ENCODE results near the gene PNLIPRP2. TPM values are rescaled to one million over a fixed set of nuclear protein-coding genes. Genes with fewer than 3 reads are reported as not detected.

PNLIPRP2 gene
- total and polyA plus RNA-seq, 2 of the 8 experiments (the other 6 are each of a cell fraction or from before 2014, with no cell fraction given) = 0.11 TPM; not detected in 1

GRCh38 chr10:116684781-116685180 lies 64.0 kb downstream of the PNLIPRP2 start:
- Histone ChIP-seq H3K18ac (ENCODE audit: extremely low read depth, low read length) (no peak overlapping the region), H3K36me3 (ENCODE audit: control insufficient read depth in 2 of 4, insufficient read depth in 4 of 4, low read length in 3 of 4) (no peaks in the 10 kb centered on the region), H3K9ac (replicated peaks in 1 of 4; ENCODE audit: extremely low read depth in 1 of 4, low read depth in 3 of 4, low read length in 3 of 4) (no peak overlapping the region), H3K14ac (ENCODE audit: insufficient read length) (no peak overlapping the region), H4K91ac (replicated peaks; ENCODE audit: insufficient read length, low read length) (no peak overlapping the region), H3K4me2 (ENCODE audit: insufficient read depth in 1 of 2, low read depth in 2 of 2, low read length in 2 of 2) (no peak overlapping the region), H3K4me3 (ENCODE audit: extremely low read depth in 1 of 4, insufficient read depth in 2 of 4, low read depth in 3 of 4, low read length in 4 of 4) (no peak overlapping the region), H3K23ac (ENCODE audit: insufficient read length) (no peak overlapping the region), H3K56ac (replicated peaks; ENCODE audit: insufficient read length, low read depth, low read length) (no peak overlapping the region), H3K27ac (ENCODE audit: low read depth, low read length) (no peak overlapping the region), H2BK20ac (ENCODE audit: low read length) (no peak overlapping the region), H3K9me3 (ENCODE audit: insufficient read depth in 2 of 2, low read depth in 1 of 2, low read length in 1 of 2) (no peaks in the 10 kb centered on the region), H3K4me1 (replicated peaks in 1 of 4; ENCODE audit: control insufficient read depth in 3 of 4, insufficient read depth in 4 of 4, low read length in 3 of 4) (peaks cover 0 to 10% (median 0%) of the 10 kb centered on the region in 4 experiments; a peak in 2 of 7 replicates), H4K20me1 (replicated peaks in 1 of 2; ENCODE audit: control insufficient read depth in 1 of 2, insufficient read depth in 2 of 2, low read length in 2 of 2) (no peaks in the 10 kb centered on the region), H3K23me2 (ENCODE audit: low read depth, low read length) (no peaks in the 10 kb centered on the region), H3K27me3 (replicated peaks in 1 of 4; ENCODE audit: control insufficient read depth in 3 of 4, extremely low read depth in 1 of 4, insufficient read depth in 3 of 4, low read length in 3 of 4) (no peaks in the 10 kb centered on the region; a peak in 1 of 7 replicates), H4K5ac (ENCODE audit: insufficient read length, low read depth, low read length) (no peak overlapping the region), H2AFZ (ENCODE audit: low read length) (no peak overlapping the region), H2BK120ac (replicated peaks; ENCODE audit: low read depth, low read length) (no peak overlapping the region), H3K79me1 (ENCODE audit: low read depth, low read length) (no peaks in the 10 kb centered on the region), H2BK12ac (ENCODE audit: low read depth, low read length) (no peak overlapping the region), H2BK5ac (ENCODE audit: low read depth, low read length) (no peak overlapping the region), H2AK5ac (ENCODE audit: low read depth, low read length) (no peak overlapping the region), H3K79me2 (ENCODE audit: control insufficient read depth in 1 of 2, insufficient read depth in 2 of 2, low read length in 2 of 2) (no peaks in the 10 kb centered on the region), H3K4ac (replicated peaks; ENCODE audit: insufficient read length, low read depth, low read length) (no peak overlapping the region), H2BK15ac (ENCODE audit: low read length) (no peak overlapping the region), H4K8ac (ENCODE audit: extremely low read depth, insufficient read depth, low read length) (no peak overlapping the region)
- ChIA-PET CTCF (ENCODE audit: partially characterized antibody) (interaction anchor here (0.6 to 12.9 kb wide), 6 partner anchors 15 to 103 kb away, joined by 3 to 223 read pairs (median 12); no protein-coding TSS in a partner anchor), POLR2A (ENCODE audit: partially characterized antibody) (no interaction called here)
- 88% methylated on average over 5 of the region's 5 CpGs; no CpG with 5 or more reads in 1 of the 2 experiments for WGBS, 2 experiments (ENCODE audit: extremely low coverage in 1 of 2, insufficient coverage in 1 of 2, insufficient read length in 1 of 2, insufficient replicate concordance in 2 of 2, low coverage in 1 of 2, low lambda C conversion rate in 2 of 2, missing lambda C conversion rate in 1 of 2)
- no peak for FAIRE-seq
- TF ChIP-seq CEBPB (IDR thresholded peaks at IDR 0.05; ENCODE audit: low read depth, low read length) = no peak
- no peak for TF ChIP-seq MAFK (IDR thresholded peaks at IDR 0.05; ENCODE audit: low read depth, low read length)
- no peak for DNase-seq (ENCODE audit: low read depth in 1 of 2, low spot score in 2 of 2)
